Small intestine (tissue), 7 donors: Measurements from ENCODE around the gene GLRA1. TPM values are rescaled to one million over a fixed set of nuclear protein-coding genes. Genes with fewer than 3 reads are reported as not detected.
"Not testable (repeated sequence)": the region's sequence is repeated elsewhere in the genome, so short reads cannot be mapped to it uniquely, and the experiment has no call there.

Experiments
- DNase-seq, 2 donors: peaks; one replicate each; pipeline versions ENCODE4 v3.0.0 to v3.0.0-alpha.2; 2013
- FAIRE-seq: peaks from 2 replicates; lab custom pipeline; 2012; peaks lifted over from hg19 to GRCh38; lab: Jason Lieb, UNC
- H3K27ac ChIP-seq, 3 donors: one replicate each; pipeline ENCODE4 v1.5.1; 2013; ENCODE audit warnings: low read length in 2 of 3, mild to moderate bottlenecking in 2 of 3, control low read depth in 1 of 3, inconsistent platforms in 1 of 3, low read depth in 1 of 3, moderate library complexity in 1 of 3
- H3K27me3 ChIP-seq, 3 donors: one replicate each; pipeline ENCODE4 v1.6.1; 2013; ENCODE audit warnings: low read length in 3 of 3, inconsistent platforms in 1 of 3; ENCODE audit not compliant: control insufficient read depth in 3 of 3, insufficient read depth in 3 of 3
- H3K36me3 ChIP-seq, 3 donors: one replicate each; pipeline ENCODE4 v1.6.1; 2013; ENCODE audit warnings: low read length in 3 of 3, inconsistent platforms in 1 of 3, low read depth in 1 of 3, mild to moderate bottlenecking in 1 of 3, moderate library complexity in 1 of 3; ENCODE audit not compliant: control insufficient read depth in 3 of 3, insufficient read depth in 2 of 3
- H3K4me1 ChIP-seq, 3 donors: one replicate each; pipeline ENCODE4 v1.6.1; 2013; ENCODE audit warnings: low read length in 2 of 3, inconsistent platforms in 1 of 3, low read depth in 1 of 3, mild to moderate bottlenecking in 1 of 3, moderate library complexity in 1 of 3; ENCODE audit not compliant: control insufficient read depth in 3 of 3, insufficient read depth in 2 of 3
- H3K4me3 ChIP-seq, 3 donors: one replicate each; pipeline ENCODE4 v1.5.1; 2013; ENCODE audit warnings: low read length in 3 of 3, control low read depth in 1 of 3, inconsistent platforms in 1 of 3, low read depth in 1 of 3, mild to moderate bottlenecking in 1 of 3, moderate library complexity in 1 of 3
- H3K9me3 ChIP-seq, 2 donors: one replicate each; pipeline ENCODE4 v1.6.1; 2013; ENCODE audit warnings: low read depth in 1 of 2, low read length in 1 of 2; ENCODE audit not compliant: control insufficient read depth in 2 of 2, insufficient read depth in 1 of 2
- WGBS, 3 donors: extraction: QIAGEN DNeasy Blood & Tissue Kit; methylation state at CpG; one replicate each; pipeline ENCODE4 v1.1.7; 2013; 5-methylcytosine and 5-hydroxymethylcytosine counted together
- polyA plus RNA-seq, 4 donors: library from polyadenylated mRNA; stranded (reverse) in 3 of 4; unstranded in 1 of 4; fragments of 200-250 nt in 3 of 4; fragments of 120-200 nt in 1 of 4; gene quantifications; one replicate each; pipeline versions ENCODE4 v1.2.1 to v1.2.3, GENCODE V29; 2013
- donor health status: healthy with polysubstance abuse.
- donor health status: control.
- donor health status: control.
- donor health status: Bipolar disorder and iron deficiency.
- donor health status: healthy.

The GLRA1 gene
- polyA plus RNA-seq, 4 donors = not detected

DNA sequence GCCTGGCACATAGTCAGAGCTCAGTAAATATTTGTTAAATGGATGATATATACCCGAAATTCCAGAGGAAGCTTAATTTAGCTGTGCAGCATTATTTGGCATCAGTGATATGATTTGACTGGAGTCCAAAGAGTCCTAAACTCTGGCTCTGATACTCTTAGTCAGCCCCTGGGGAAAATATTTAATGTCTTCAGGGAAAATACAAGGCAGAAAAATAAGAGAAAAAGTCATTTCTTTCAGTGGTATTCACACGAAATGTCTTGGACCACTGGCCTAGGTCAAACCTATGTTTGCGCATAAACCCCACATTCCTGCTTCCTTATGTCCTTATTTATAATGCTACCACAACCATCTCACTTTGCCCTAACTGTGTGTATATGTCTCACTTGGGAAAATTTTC is 23.8 kb downstream of the GLRA1 start:
- WGBS, 3 donors = 61 to 66% (median 62%) methylated on average over 3 of the region's 3 CpGs
- H3K36me3 ChIP-seq = no peaks in the 10 kb centered on the region
- H3K27ac ChIP-seq = no peak overlapping the region
- no peak for DNase-seq
- no peak overlapping the region for H3K4me3 ChIP-seq
- H3K4me1 ChIP-seq = no peaks in the 10 kb centered on the region
- no peaks in the 10 kb centered on the region for H3K9me3 ChIP-seq
- FAIRE-seq = no peak
- no peaks in the 10 kb centered on the region for H3K27me3 ChIP-seq

DNA sequence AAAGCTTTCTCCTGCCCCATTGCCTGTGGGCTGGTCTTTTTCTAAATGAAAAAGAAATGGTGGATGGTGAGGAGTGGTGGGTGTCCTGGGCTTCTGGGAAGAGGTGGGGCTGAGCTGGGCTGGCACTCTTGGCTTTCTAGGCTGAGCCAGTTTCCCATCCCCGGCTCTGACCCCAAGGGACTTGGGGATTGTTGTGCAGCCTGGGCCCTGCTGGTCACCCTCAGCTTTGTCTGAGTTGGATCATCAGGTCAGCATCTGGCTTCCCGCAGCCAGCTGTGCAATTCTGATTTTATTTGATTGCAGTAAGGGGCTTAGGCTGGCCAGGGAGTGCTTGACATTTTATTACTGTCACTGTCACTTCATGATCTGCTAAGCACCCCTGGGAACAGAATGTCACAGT is 25.3 kb downstream of the GLRA1 start:
- Histone ChIP-seq H3K27ac (no peak overlapping the region), H3K4me1 (no peaks in the 10 kb centered on the region), H3K9me3 (no peaks in the 10 kb centered on the region), H3K36me3 (no peaks in the 10 kb centered on the region), H3K27me3 (no peaks in the 10 kb centered on the region), H3K4me3 (no peak overlapping the region)
- 64 to 69% (median 65%) methylated on average over 2 of the region's 2 CpGs for WGBS, 3 donors
- DNase-seq = no peak
- no peak for FAIRE-seq

DNA sequence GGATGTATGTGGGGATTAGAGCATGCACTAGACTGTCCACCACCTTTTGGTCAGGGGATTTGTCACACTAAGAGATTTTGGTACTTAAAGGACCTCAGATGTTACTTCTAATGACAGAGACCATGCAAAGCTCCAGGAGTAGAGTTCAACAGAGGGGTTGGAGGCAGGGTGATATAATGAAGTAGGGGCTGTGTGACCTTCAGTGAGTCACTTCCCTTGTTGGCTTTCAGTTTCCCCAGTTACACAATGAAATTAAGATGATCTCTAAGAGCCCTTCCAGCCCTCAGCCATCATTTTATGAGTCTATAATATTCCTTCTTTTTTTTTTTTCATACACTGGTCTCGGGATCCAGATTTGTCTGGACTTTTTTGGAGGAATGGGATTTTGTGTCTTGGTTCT is 26.8 kb downstream of the GLRA1 start:
- no peaks in the 10 kb centered on the region for H3K36me3 ChIP-seq
- FAIRE-seq = no peak
- 71 to 84% (median 78%) methylated on average over 1 of the region's 1 CpG for WGBS, 3 donors
- no peaks in the 10 kb centered on the region for H3K9me3 ChIP-seq
- no peak overlapping the region for H3K4me3 ChIP-seq
- no peaks in the 10 kb centered on the region for H3K4me1 ChIP-seq
- DNase-seq = no peak
- no peaks in the 10 kb centered on the region for H3K27me3 ChIP-seq
- no peak overlapping the region for H3K27ac ChIP-seq

DNA sequence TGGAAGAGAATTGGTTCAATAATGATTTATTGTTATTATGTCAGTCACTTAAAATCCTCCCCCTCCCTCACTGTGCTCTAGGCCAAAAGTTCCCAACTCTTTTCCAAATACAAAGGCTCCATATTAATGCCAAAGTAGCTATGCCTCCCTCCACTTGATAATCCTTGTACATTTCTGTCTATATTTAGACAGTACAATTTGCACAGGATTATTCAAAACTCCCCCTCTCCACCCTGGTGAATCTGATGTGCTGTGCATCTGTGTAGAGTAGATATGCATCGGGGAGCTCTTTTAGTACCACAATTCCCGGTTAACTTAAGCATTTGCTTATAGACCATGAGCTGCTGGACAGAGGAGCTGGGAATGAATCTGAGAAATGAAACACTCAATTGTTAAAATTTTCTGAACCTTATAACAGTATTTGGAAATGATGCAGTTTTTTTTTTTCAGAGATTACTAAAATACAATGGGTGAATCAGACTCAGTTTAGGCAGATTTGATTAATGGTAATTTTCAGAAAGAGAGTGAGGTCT is 27.6 kb downstream of the GLRA1 start:
- Histone ChIP-seq H3K27ac (no peak overlapping the region), H3K27me3 (no peaks in the 10 kb centered on the region), H3K4me3 (no peak overlapping the region), H3K36me3 (no peaks in the 10 kb centered on the region), H3K9me3 (no peaks in the 10 kb centered on the region), H3K4me1 (no peaks in the 10 kb centered on the region)
- WGBS, 3 donors = 64 to 83% (median 79%) methylated on average over 2 of the region's 2 CpGs
- DNase-seq (no peak), FAIRE-seq (no peak)

DNA sequence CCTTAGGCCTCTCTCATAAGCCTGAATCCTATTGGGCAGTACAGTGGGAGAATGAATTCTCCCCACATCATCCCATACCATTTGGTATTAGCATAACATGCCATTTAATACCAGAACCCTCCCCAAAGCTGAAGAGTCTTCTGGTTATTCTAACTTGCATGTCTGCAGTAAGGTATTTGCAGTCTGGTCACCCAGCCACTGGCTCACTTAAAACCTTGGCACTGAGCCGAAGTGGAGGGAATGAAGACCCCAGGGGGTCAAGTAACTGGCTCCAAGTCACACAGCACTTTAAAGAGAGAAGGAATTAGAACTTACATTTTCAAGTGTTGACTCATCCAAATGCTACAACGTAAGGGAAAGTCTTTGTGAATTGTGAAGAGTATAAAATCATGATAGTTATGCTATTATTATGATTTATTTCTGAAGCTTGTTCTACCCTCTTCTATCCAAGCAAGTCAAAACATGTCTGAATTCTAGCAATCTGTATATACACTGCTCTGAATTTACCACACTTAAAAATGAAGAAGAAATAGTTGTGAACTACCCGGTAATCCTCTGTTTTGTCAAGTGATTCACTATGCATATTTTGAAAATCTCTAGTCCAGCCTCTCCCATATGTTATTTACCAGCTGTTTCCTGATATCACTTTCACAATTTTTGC is 28.5 kb downstream of the GLRA1 start:
- DNase-seq (no peak), FAIRE-seq (no peak)
- H3K9me3 ChIP-seq = no peaks in the 10 kb centered on the region
- H3K4me3 ChIP-seq = no peak overlapping the region
- no peak overlapping the region for H3K27ac ChIP-seq
- no peaks in the 10 kb centered on the region for H3K36me3 ChIP-seq
- 36 to 49% (median 42%) methylated on average over 3 of the region's 3 CpGs for WGBS, 3 donors
- H3K27me3 ChIP-seq = no peaks in the 10 kb centered on the region
- H3K4me1 ChIP-seq = no peaks in the 10 kb centered on the region

DNA sequence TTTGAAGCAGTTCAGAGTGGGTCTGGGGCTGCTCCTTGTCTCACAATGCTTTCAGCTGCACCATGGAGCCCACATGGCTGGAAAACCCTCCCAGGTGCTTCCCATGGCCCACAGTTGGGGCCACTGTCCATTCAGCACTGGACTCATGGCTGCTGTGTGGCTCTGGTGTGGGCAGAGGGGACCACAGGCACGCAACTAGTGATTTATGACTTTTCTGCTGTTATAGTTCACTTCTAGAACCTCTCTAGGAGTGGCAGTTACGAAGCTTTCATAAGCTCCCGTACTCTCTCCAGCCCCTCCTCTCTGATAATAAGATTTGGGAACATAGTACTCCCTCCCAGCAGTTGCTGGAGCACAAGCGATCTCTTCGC is 29.0 kb downstream of the GLRA1 start:
- WGBS, 3 donors = 54 to 57% (median 55%) methylated on average over 5 of the region's 5 CpGs
- Histone ChIP-seq H3K27ac (no peak overlapping the region), H3K36me3 (no peaks in the 10 kb centered on the region), H3K9me3 (no peaks in the 10 kb centered on the region), H3K4me1 (no peaks in the 10 kb centered on the region), H3K27me3 (no peaks in the 10 kb centered on the region), H3K4me3 (no peak overlapping the region)
- DNase-seq (no peak), FAIRE-seq (no peak)

DNA sequence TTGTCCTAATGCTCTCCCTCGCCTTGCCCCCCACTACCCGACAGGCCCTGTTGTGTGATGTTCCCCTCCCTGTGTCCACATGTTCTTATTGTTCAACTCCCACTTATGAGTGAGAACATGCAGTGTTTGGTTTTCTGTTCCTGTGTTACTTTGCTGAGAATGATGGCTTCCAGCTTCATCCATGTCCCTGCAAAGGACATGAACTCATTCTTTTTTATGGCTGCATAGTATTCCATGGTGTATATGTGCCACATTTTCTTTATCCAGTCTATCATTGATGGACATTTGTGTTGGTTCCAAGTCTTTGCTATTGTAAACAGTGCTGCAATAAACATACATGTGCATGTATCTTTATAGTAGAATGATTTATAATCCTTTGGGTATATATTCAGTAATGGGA is 31.2 kb downstream of the GLRA1 start:
- not testable (repeated sequence) for H3K27me3 ChIP-seq, FAIRE-seq, H3K4me1 ChIP-seq, H3K4me3 ChIP-seq, H3K27ac ChIP-seq, DNase-seq, H3K9me3 ChIP-seq, H3K36me3 ChIP-seq
- WGBS, 3 donors = 90 to 96% (median 95%) methylated on average over 2 of the region's 2 CpGs

DNA sequence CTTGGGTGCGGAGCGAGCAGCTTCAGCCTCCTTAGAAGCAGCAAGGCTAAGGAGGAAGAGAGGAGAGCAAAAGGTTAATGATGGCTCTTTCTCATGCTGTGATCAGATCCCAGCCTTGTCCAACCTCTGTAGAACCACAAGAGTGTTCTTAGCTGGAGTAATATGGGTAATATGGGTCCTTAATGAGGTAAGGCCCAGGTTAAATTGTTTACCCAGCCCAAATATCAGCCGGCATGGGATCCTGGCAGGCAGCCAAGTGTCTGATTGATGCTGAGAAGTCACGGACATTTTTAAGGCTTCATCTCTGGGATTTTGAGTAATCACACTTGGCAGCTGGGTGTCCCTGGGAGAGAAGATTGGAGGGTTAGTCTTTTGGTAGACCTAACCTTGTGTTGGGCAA is 32.3 kb downstream of the GLRA1 start:
- H3K4me3 ChIP-seq = no peak overlapping the region
- no peaks in the 10 kb centered on the region for H3K9me3 ChIP-seq
- 55 to 64% (median 58%) methylated on average over 4 of the region's 4 CpGs for WGBS, 3 donors
- H3K27ac ChIP-seq = no peak overlapping the region
- FAIRE-seq (no peak), DNase-seq (no peak)
- H3K36me3 ChIP-seq = no peaks in the 10 kb centered on the region
- H3K4me1 ChIP-seq = no peaks in the 10 kb centered on the region
- H3K27me3 ChIP-seq = no peaks in the 10 kb centered on the region

DNA sequence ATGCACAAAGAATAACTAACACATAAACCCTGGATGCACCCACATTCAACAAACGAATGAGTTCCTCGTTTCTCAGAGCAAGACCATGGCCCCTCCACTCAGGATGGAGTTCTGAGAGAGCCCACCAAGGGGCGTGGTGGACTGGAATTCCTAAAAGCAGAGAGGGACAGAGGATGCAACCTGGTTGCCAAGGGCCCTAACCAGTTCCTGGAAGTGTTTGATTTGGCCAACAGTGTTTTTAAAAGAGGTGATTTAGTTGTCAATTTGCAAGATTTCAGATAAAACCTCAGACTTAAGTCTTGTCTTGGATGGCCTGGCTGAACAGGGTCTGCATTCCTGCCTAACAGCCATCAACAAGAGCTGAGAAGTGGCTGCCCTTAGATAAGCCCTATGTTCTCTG is 34.4 kb downstream of the GLRA1 start:
- no peak for FAIRE-seq
- Histone ChIP-seq H3K9me3 (no peaks in the 10 kb centered on the region), H3K4me3 (no peak overlapping the region), H3K27me3 (no peaks in the 10 kb centered on the region), H3K4me1 (no peaks in the 10 kb centered on the region), H3K27ac (no peak overlapping the region), H3K36me3 (no peaks in the 10 kb centered on the region)
- WGBS, 3 donors = 27 to 35% (median 29%) methylated on average over 3 of the region's 3 CpGs
- DNase-seq = no peak
